C4-2B (cell line): Measurements from ENCODE around the gene C8A.

Source experiments
- H3K27ac ChIP-seq: fragments of 450-650 bp; 2 replicates; pipeline ENCODE4 v1.5.1; 2017
- CTCF ChIP-seq: fragments of 450-650 bp; conservative IDR thresholded peaks from 2 replicates; pipeline ENCODE4 v1.5.1; 2017; ENCODE audit warnings: mild to moderate bottlenecking
- ZFX ChIP-seq: fragments of 450-650 bp; IDR thresholded peaks from 2 replicates; pipeline ENCODE4 v1.6.1; 2017

The C8A gene

GRCh38 chr1:56850922-56851321, 3.7 kb upstream of the C8A start:
- TF ChIP-seq ZFX, result no peak
- TF ChIP-seq CTCF, result no peak
- H3K27ac ChIP-seq, result no peak overlapping the region

- H3K27ac ChIP-seq, result no peak overlapping the region
- TF ChIP-seq CTCF (no peak), ZFX (no peak)
Measured at GRCh38 chr1:56852476-56852875, 2.1 kb upstream of the C8A start.

- H3K27ac ChIP-seq, result no peak overlapping the region
- TF ChIP-seq CTCF (no peak), ZFX (no peak)
Measured at GRCh38 chr1:56855190-56855589, 593 bp downstream of the C8A start.

- TF ChIP-seq ZFX, result no peak
- TF ChIP-seq CTCF, result no peak
- no peak overlapping the region for H3K27ac ChIP-seq
Measured at GRCh38 chr1:56856186-56856585, 1.6 kb downstream of the C8A start.

- no peak for TF ChIP-seq ZFX
- no peak overlapping the region for H3K27ac ChIP-seq
Measured at GRCh38 chr1:56859287-56859686, 4.7 kb downstream of the C8A start.

GRCh38 chr1:56863265-56863992, 8.8 kb downstream of the C8A start:
- no peak overlapping the region for H3K27ac ChIP-seq
- TF ChIP-seq CTCF (no peak), ZFX (no peak)

- no peak for TF ChIP-seq ZFX
- no peak for TF ChIP-seq CTCF
- no peak overlapping the region for H3K27ac ChIP-seq
Measured at GRCh38 chr1:56864430-56864829, 9.8 kb downstream of the C8A start.

- no peak overlapping the region for H3K27ac ChIP-seq
- TF ChIP-seq ZFX, result no peak
- no peak for TF ChIP-seq CTCF
Measured at GRCh38 chr1:56866656-56867055, 12.1 kb downstream of the C8A start.
